Activated T-cell treated with anti-CD3 and anti-CD28 coated beads, Interleukin-2, amount 50 U/mL, for 48 hours (primary cell): ENCODE data around the gene FAM111A.
"Not testable (repeated sequence)": the region's sequence is repeated elsewhere in the genome, so short reads cannot be mapped to it uniquely, and the experiment has no call there.

Experiments used
- DNase-seq, 2 experiments: peaks; one replicate each; pipeline ENCODE4 v3.0.0-alpha.2; 2020

FAM111A gene

GRCh38 chr11:59142530-59143507 is at the start of gene FAM111A:
Gene FAM111A (plus strand): TSS chr11:59142856. CDS start chr11:59148873, 6,017 bp downstream.
- DNase-seq, result peak; percentile 86 to 88

- DNase-seq, result not testable (repeated sequence)
Measured at GRCh38 chr11:59093576-59093975, 49.1 kb upstream of the FAM111A start.

GRCh38 chr11:59095225-59095624 is 47.4 kb upstream of the FAM111A start:
- not testable (repeated sequence) for DNase-seq

- not testable (repeated sequence) for DNase-seq
Measured at GRCh38 chr11:59095972-59096575, 46.6 kb upstream of the FAM111A start.

DNA sequence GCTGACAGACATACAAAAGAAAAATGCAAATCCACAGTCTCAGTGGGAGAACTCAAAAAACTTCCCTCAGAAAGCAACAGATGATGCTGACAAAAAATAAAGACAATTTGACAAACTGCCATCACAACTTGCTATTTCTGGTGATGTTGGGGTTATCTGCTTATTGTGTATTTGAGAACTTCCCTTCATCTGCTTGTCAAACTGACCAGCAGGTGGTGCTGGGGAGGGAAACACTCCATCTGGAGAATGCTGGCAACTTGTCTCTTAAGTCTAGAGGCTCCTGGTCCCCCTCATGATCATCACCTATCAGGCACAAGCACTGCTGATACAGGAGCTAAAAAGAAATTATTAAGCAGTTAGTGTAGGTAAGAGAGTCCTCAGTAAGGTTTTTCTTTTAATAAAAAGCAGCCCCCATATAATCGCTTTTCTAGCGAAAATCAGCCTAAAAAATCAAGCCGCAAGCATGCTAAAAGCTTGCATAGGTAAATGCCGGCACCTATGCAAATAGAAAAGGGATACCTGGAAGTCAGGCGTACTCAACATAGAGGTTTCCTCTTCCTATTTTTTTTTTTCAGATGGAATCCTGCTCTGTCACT is 45.4 kb upstream of the FAM111A start:
- peak; percentile 74 for DNase-seq

GRCh38 chr11:59097938-59098337 is 44.7 kb upstream of the FAM111A start:
- not testable (repeated sequence) for DNase-seq

DNA sequence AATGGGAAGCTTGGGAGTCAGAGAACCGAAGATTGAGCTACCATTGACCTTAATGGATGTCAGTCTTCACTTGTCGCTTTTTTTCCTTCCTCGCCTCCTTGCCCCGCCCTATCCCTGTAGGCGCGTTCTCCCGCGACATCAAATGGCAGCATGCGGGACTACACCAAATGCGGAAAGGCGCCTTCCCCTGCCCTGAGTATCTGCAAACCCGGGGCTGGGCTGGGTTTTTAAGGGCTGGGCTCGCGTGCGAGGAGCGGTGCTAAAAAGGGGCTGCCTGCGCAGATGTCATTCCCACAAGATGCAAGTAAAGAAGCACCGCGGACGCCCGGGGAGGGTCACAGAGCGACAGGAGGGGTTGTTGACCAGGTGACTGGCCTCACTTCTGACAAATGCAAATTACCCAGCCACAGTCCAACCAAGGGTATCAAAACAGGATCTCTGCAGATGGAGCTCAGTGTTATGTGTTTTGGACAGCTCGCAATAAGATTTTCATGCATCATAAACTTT is 40.3 kb upstream of the FAM111A start:
- DNase-seq, result peak; percentile 81 to 82

- peak; percentile 82 to 83 for DNase-seq
Measured at GRCh38 chr11:59106363-59107336, 36.0 kb upstream of the FAM111A start, which contains the start of gene FAM111B. Gene FAM111B (plus strand): TSS chr11:59107237. CDS start chr11:59109626, 2,389 bp downstream.

GRCh38 chr11:59107721-59108120 is 34.9 kb upstream of the FAM111A start:
- DNase-seq, result peak; percentile 28 to 47

DNA sequence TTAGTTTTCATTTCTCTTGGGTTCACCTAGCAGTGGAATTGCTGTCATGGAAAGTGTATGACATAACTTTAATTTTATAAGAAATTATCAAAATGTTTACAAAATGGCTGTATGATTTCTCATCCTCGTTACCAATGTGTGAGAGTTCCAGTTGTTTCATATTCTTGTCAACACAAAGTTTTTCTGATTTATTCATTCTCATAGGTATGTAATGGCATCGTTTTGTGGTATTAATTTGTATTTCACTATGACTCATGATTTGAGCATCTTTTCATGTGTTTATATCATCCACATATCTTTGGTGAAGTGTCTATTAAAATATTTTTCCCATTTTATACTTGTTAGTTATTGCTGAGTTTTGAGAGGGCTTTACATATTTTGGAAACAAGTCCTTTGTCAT is 30.2 kb upstream of the FAM111A start:
- DNase-seq, result no peak

DNA sequence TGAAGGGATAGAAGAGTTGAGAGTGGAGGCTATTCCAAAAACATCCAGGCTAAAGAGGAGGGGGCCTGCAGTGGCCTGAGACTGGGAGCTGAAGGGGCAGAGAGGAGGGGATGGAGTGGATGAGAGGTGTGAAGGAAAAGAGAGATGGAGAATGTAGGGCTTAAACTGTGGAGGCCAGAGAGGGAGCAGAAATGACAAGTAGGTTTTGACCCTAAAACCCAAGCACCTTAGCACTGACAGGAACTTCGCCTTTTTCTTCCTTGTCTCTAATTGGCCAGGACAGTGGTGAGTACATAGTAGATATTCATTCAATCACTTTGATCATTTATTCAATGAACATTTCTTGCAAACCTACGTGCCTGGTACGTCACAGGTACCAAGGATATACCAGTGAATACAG is 28.3 kb upstream of the FAM111A start:
- no peak for DNase-seq

DNA sequence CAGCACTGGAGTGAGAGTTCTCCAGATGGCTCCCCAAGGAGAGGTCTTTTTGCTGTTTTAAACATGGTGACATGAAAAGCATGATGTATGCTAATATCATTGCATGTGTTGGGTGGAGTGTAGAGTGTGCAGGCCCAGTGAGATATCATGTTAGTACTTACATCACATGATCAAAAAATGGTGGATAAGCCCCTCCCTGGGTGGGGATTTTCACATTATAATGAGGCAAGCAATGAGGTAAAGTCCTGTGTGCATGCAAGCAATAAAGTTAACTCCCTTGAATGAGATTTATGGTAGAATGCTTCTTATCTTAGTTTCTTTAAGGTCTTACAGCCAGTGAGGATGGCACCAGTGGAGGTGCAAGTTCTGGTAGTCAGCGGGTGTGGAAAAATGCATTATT is 27.1 kb upstream of the FAM111A start:
- no peak for DNase-seq

DNA sequence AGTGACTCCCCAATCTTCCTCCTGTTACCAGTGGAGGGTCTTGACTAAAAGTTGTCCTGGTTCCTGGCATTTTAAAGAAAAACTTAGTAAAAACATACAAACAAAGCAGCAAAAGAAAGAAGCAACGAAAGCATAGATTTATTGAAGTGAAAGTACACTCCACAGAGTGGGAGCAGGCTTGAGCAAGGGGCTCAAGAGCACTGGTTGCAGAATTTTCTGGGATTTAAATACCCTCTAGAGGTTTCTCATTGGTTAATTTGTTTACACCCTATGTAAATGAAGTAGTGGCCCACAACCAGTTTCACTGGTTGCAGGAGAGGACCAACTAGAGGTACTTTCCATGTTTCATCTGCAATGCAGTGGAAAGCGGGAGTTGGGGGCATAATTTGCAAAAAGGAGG is 24.9 kb upstream of the FAM111A start:
- DNase-seq, result no peak

DNA sequence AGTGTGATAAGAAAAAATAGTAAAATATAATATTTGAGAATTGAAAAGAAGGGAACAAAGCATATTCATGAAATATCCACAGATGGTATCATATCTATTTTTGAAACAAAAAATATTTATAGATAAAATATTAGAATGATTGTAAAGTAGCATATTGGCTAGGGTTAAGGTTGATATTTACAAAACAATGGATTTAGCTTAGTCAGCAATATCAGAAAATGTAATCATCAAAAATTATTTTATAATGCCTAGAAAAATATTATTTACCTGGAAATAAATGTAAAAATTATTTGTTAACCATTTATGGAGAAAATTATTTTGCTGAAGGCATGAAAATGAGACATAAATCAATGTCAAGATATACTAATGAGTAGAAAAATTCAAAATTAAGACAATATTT is 22.8 kb upstream of the FAM111A start:
- no peak for DNase-seq

DNA sequence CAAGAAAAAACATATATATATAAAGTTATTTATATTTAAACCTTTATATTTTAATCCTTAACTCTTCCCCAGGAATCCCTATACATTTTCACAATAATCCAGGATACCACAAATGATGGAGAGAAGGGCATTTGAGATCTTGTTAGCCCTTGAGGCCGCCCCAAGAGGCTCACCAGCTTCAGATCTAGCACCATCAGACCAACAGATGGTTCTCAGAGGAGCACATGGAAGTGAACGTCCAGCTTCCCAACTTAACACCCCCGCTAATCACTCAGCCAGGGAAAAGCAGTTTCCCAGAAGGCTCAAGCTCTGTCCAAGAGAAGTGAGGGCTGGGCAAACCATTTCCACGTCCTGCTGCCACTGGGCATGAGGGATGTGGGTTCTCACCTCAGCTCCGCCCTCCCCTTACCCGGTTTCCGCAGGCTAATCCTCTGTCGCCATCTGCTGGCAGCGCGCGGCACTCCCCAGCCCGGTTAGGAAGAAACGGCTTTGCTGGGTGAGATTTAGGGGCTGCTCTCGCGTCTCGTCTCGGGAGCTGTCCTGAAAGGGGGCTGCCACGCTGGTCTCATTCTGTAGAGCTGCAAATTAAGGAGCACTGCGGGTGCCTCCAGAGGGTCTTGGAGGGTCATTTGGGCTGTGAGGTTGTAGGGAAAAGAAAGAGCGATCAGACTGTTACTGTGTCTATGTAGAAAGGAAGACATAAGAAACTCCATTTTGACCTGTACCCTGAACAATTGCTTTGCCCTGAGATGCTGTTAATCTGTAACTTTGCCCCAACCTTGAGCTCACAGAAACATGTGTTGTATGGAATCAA is 6.8 kb upstream of the FAM111A start:
- DNase-seq, result peak; percentile 94 to 95

GRCh38 chr11:59136551-59136950 is 6.1 kb upstream of the FAM111A start:
- DNase-seq, result not testable (repeated sequence)

DNA sequence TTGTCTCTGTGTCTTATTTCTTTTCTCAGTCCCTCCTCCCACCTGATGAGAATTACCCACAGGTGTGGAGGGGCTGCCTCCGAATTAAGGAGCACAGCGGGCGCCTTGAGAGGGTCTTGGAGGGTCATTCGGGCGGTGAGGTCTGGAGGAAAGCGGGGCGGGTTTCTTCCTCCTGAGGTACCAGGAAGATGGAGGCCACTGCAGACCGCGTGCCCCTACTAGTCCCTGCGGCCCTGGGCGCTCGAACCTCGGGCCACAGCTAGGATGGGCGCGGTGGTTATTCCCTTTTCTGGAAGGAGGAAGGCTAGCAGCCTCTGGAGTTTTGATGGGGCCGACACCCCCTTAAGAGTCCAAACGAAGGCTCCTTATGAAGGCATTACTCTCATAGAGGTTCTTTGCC is 5.5 kb upstream of the FAM111A start:
- DNase-seq, result no peak

GRCh38 chr11:59138643-59139042 is 4.0 kb upstream of the FAM111A start:
- DNase-seq, result no peak

DNA sequence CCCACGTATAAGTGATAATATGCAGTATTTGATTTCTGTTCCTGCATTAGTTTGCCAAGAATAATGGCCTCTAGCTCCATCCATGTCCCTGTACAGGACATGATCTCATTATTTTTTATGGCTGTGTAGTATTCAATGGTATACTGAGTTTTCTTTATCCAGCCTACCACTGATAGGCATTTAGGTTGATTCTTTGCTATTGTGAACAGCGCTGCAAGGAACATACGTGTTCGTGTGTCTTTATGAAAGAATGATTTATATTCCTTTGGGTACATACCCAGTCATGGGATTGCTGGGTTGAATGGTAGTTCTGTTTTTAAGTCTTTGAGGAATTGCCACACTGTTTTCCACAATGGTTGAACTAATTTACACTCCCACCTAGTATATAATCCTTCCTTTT is 1.5 kb upstream of the FAM111A start:
- no peak for DNase-seq

DNA sequence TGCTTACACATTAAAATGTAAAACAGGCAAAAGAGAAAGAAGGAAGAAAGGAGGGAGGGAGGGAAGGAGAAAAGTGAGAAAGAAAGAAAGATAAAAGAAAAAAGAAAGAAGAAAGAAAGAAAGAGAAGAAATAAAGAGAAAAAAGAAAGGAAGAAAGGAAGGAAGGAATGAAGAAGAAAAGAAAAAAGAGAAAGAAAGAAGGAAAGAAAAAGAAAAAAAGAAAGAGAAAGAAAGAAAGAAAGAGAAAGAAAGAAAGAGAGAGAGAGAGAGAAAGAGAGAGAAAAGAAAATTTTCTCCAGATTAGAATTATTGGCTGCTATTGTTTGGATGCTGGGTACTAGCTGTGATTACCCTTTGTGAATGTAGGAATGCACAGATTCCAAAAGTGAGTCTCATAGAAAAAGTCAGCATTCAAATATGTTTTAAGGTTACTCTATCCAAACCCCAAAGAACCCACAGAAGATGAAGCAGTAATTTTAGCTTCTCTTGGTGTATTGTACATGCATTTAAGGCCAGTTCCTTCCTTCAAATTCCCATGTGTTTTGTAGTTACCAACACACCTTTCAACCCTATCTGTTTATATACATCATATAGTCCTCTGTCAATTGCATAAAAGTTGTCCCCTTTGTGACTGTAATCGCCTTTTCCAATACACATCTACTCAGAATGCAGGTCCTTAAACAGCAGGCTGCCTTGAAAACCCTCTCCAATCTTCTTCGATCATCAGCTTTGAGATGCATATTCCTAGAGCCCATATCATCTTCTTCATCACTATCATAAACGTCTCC is 789 bp upstream of the FAM111A start:
- DNase-seq, result no peak
